Frontal cortex (tissue), 1 donor: ENCODE measurements around the gene ZNF439. TPM values are rescaled to one million over a fixed set of nuclear protein-coding genes. Genes with fewer than 3 reads are reported as not detected.

ENCODE experiments used
- total RNA-seq: library from RNA; depleted of rRNA; stranded (reverse); fragments of >200 nt; gene quantifications from one replicate; pipeline ENCODE4 v1.2.3, GENCODE V29; 2014

The ZNF439 gene
- total RNA-seq, 1 donor from 2014 or later, result 38.3 TPM

Other genes with a start within 250 kb of the ZNF439 start
- 26.9 TPM for gene ZNF823, start 109.8 kb upstream of the ZNF439 start, total RNA-seq
- 38.3 TPM for gene ZNF441, start 81.7 kb upstream of the ZNF439 start, total RNA-seq
- 17.1 TPM for gene ZNF491, start 50.2 kb upstream of the ZNF439 start, total RNA-seq
- gene ZNF440, start 34.5 kb upstream of the ZNF439 start, total RNA-seq, result 21.6 TPM
- gene ZNF69, start 39.1 kb downstream of the ZNF439 start, total RNA-seq, result 17.9 TPM
- gene ZNF700, start 76.4 kb downstream of the ZNF439 start, total RNA-seq, result 13.5 TPM
- gene ZNF763, start 116.3 kb downstream of the ZNF439 start, total RNA-seq, result 4.5 TPM
- gene ZNF433, start 187.0 kb downstream of the ZNF439 start, total RNA-seq, result 16.3 TPM
- gene ZNF878, start 204.2 kb downstream of the ZNF439 start, total RNA-seq, result 0.41 TPM
- 13.5 TPM for gene ZNF844, start 216.0 kb downstream of the ZNF439 start, total RNA-seq